GM12878 (cell line): ENCODE results near the gene PPP2R2B. TPM values are rescaled to one million over a fixed set of nuclear protein-coding genes. Genes with fewer than 3 reads are reported as not detected.

Experiments
- ATAC-seq: fragments of 200-7000 bp; cut with Tn5 transposase; 3 replicates; pipeline ENCODE4 v1.9.1; 2020; ENCODE audit warnings: mild to moderate bottlenecking, moderate library complexity
- BruUV-seq: library from RNA; stranded (reverse); fragments of 400-500 nt; replicated peaks from 2 replicates; lab custom pipeline; 2021; lab: Mats Ljungman, UMichigan
- CTCF ChIA-PET: fragments of 300-600 bp; sonication (Branson Sonifier 250); formaldehyde crosslinking; extraction: SDS; loops from one replicate; lab custom pipeline; 2021; ENCODE audit warnings: inconsistent platforms; lab: Yijun Ruan, JAX
- POLR2A ChIA-PET: fragments of 350-600 bp; formaldehyde crosslinking; extraction: SDS; loops from one replicate; lab custom pipeline; 2021; ENCODE audit warnings: inconsistent platforms; lab: Charles Lee
- RAD21 ChIA-PET: fragments of 300-600 bp; sonication (Branson Sonifier 250); formaldehyde crosslinking; loops from one replicate; lab custom pipeline; 2023; ENCODE audit warnings: antibody characterized with exemption; ENCODE audit not compliant: unreplicated experiment; lab: Charles Lee
- SMC1A ChIA-PET: fragments of 300-600 bp; sonication (Branson Sonifier 250); formaldehyde crosslinking; loops from one replicate; lab custom pipeline; 2023; ENCODE audit not compliant: unreplicated experiment, uncharacterized antibody; lab: Charles Lee
- DNase-seq: peaks from one replicate; pipeline ENCODE4 v3.0.0-alpha.2; 2011; ENCODE audit warnings: low read depth, low spot score
- FAIRE-seq: peaks from 3 replicates; lab custom pipeline; 2011; peaks lifted over from hg19 to GRCh38; lab: Jason Lieb, UNC
- H2AFZ ChIP-seq: 2 replicates; pipeline ENCODE4 v1.6.0; 2011; ENCODE audit warnings: low read depth, low read length, control low read depth; ENCODE audit not compliant: control insufficient read depth
- H3K27ac ChIP-seq: 2 replicates; pipeline ENCODE4 v1.5.1; 2011; ENCODE audit warnings: control low read depth; ENCODE audit not compliant: control insufficient read depth, insufficient read depth
- H3K27me3 ChIP-seq, 2 experiments: replicated peaks in 1 of 2; 2 replicates each; pipeline versions ENCODE4 v1.6.0 to v1.6.1; 2011; ENCODE audit warnings: low read length in 1 of 2; ENCODE audit not compliant: control insufficient read depth in 2 of 2, insufficient read depth in 2 of 2
- H3K36me3 ChIP-seq, 2 experiments: 2 replicates each; pipeline ENCODE4 v1.5.1; 2011; ENCODE audit warnings: low read length in 1 of 2; ENCODE audit not compliant: control insufficient read depth in 2 of 2, insufficient read depth in 2 of 2
- H3K4me1 ChIP-seq: 2 replicates; pipeline ENCODE4 v1.6.1; 2011; ENCODE audit warnings: mild to moderate bottlenecking, low read length, moderate library complexity, mixed read lengths; ENCODE audit not compliant: control insufficient read depth, insufficient read depth
- H3K4me2 ChIP-seq: 2 replicates; pipeline ENCODE4 v1.6.0; 2011; ENCODE audit warnings: control low read depth; ENCODE audit not compliant: control insufficient read depth, insufficient read depth
- H3K4me3 ChIP-seq: fragments of 200-600 bp; sonication (generic); 2 replicates; pipeline ENCODE4 v1.5.1; 2016
- H3K79me2 ChIP-seq: 2 replicates; pipeline ENCODE4 v1.6.0; 2011; ENCODE audit warnings: low read length; ENCODE audit not compliant: control insufficient read depth, insufficient read depth
- H3K9ac ChIP-seq: 2 replicates; pipeline ENCODE4 v1.8.0; 2011; ENCODE audit warnings: low read length, control low read depth, mixed read lengths; ENCODE audit not compliant: control insufficient read depth, insufficient read depth
- H3K9me3 ChIP-seq: replicated peaks from 3 replicates; pipeline ENCODE4 v1.5.1; 2011; ENCODE audit warnings: mild to moderate bottlenecking, low read length; ENCODE audit not compliant: control insufficient read depth, insufficient read depth
- H4K20me1 ChIP-seq: 2 replicates; pipeline ENCODE4 v1.6.0; 2011; ENCODE audit not compliant: control insufficient read depth, insufficient read depth
- BCL3 ChIP-seq: IDR thresholded peaks from 2 replicates; pipeline ENCODE4 v1.6.1; 2011; ENCODE audit warnings: borderline replicate concordance, low read depth, mild to moderate bottlenecking, moderate library complexity, low read length; ENCODE audit not compliant: insufficient read depth, poor library complexity, severe bottlenecking
- GATAD2B ChIP-seq: fragments of 450-650 bp; conservative IDR thresholded peaks from 2 replicates; pipeline ENCODE4 v1.6.1; 2017; ENCODE audit warnings: low read depth, mild to moderate bottlenecking, moderate library complexity
- KLF5 ChIP-seq: fragments of 450-650 bp; IDR thresholded peaks from 2 replicates; pipeline ENCODE4 v1.6.1; 2014; ENCODE audit warnings: mild to moderate bottlenecking; ENCODE audit not compliant: partially characterized antibody
- USF1 ChIP-seq: IDR thresholded peaks from 2 replicates; pipeline ENCODE4 v1.6.1; 2011; ENCODE audit warnings: borderline replicate concordance, low read depth, mild to moderate bottlenecking, moderate library complexity, mixed read lengths, low read length; ENCODE audit not compliant: insufficient read depth; ENCODE audit errors: extremely low read length
- WRNIP1 ChIP-seq: IDR thresholded peaks from 2 replicates; pipeline ENCODE4 v1.6.1; 2011; ENCODE audit warnings: low read depth, low read length, improper control_type of control experiment, borderline replicate concordance
- WGBS: methylation state at CpG from one replicate; pipeline ENCODE4 v1.1.6; 2016; ENCODE audit warnings: low lambda C conversion rate; ENCODE audit not compliant: insufficient replicate concordance, insufficient coverage; ENCODE audit errors: missing lambda C conversion rate; 5-methylcytosine and 5-hydroxymethylcytosine counted together
- in situ Hi-C: fragments of 300-500 bp; cut with MboI; formaldehyde crosslinking; loops from 9 replicates; pipeline ENCODE4 v1.14.3; 2018; ENCODE audit warnings: mixed read lengths
- intact Hi-C: fragments of 100-400 bp; cut with micrococcal nuclease; formaldehyde crosslinking; loops from one replicate; pipeline ENCODE4 v1.14.2; 2022; ENCODE audit not compliant: unreplicated experiment
- polyA plus RNA-seq, 11 experiments: library from polyadenylated mRNA; depleted of rRNA in 4 of 11; unstranded in 6 of 11; stranded (reverse) in 5 of 11; fragments of >200 nt; fragmentation: Nextera tagmentation in 4 of 11; fragmentation: Illumina TruSeq in 1 of 11; extraction: Ambion mirVana in 4 of 11; extraction: Trizol in 1 of 11; gene quantifications; 1 replicate in 1 of 11; 2 replicates in 10 of 11; pipeline versions ENCODE4 v1.2.1 to v1.2.3, GENCODE V29; 2011 to 2016; ENCODE audit warnings: inconsistent platforms in 2 of 11, missing spikeins in 2 of 11, low read depth in 1 of 11
- total RNA-seq, 4 experiments: library from RNA; depleted of rRNA in 3 of 4; stranded (reverse); fragments of >200 nt in 3 of 4; fragmentation: Illumina TruSeq in 1 of 4; extraction: Trizol in 1 of 4; gene quantifications; 2 replicates each; pipeline versions ENCODE4 v1.2.1 to v1.2.3, GENCODE V29; 2013 to 2021

Gene PPP2R2B
- total and polyA plus RNA-seq, 10 of the 15 experiments (the other 5 are each of a cell fraction or from before 2014, with no cell fraction given) = not detected

GRCh38 chr5:146671561-146672295 lies 206.8 kb downstream of the PPP2R2B start:
- no peak for FAIRE-seq
- Histone ChIP-seq H3K9me3 (no peaks in the 10 kb centered on the region), H3K4me1 (no peaks in the 10 kb centered on the region), H4K20me1 (no peaks in the 10 kb centered on the region), H3K4me2 (no peak overlapping the region), H3K27ac (no peak overlapping the region), H3K36me3 (no peaks in the 10 kb centered on the region), H3K79me2 (no peaks in the 10 kb centered on the region), H3K27me3 (no peaks in the 10 kb centered on the region; a peak in 1 of 4 replicates), H3K9ac (no peak overlapping the region), H2AFZ (no peak overlapping the region), H3K4me3 (no peak overlapping the region)
- intact Hi-C loops = no loop called here
- ChIA-PET RAD21 (no interaction called here), CTCF (interaction anchor here (1.2 to 1.5 kb wide), 2 partner anchors 11 to 294 kb away, joined by 3 to 4 read pairs; no protein-coding TSS in a partner anchor), SMC1A (interaction anchor here (1.2 kb wide), 1 partner anchor 12 kb away, joined by 3 read pairs; no protein-coding TSS in a partner anchor), POLR2A (no interaction called here)
- WGBS = 3% methylated on average over 7 of the region's 7 CpGs
- BruUV-seq = no TSS peak
- no peak for TF ChIP-seq BCL3
- TF ChIP-seq USF1 = no peak
- TF ChIP-seq GATAD2B = no peak
- TF ChIP-seq WRNIP1 = no peak
- no peak for TF ChIP-seq KLF5
- in situ Hi-C loops = no loop called here
- DNase-seq = no peak
- no peak for ATAC-seq
